ENCODE data around the gene ARHGAP28.

DNA sequence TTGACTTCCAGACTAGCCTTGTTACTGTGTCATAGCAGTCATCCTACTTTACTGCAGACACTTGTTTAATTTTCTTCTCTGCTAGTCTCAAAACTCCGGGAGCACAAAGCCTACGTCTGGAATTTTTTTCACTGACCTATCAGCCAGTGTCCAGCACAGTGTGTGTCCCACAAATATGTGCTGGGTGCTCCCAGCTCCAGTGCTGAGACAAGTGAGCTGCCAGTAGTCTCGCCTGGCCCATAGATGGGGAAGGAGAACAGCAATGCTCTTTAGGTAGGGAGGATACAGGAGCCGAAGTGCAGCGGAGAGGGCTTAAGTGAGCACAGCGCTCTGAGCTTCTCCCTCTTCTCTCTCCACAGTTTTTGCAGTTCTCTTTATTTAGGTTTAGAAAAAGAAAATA lies 34.0 kb downstream of the ARHGAP28 start:
- no peak for TF ChIP-seq REST (IDR thresholded peaks at IDR 0.05; ENCODE audit: borderline replicate concordance)
- TF ChIP-seq TAF1 (IDR thresholded peaks at IDR 0.05; ENCODE audit: low read depth): no peak
- TF ChIP-seq CTCF (IDR thresholded peaks at IDR 0.05; ENCODE audit: poor library complexity, severe bottlenecking): no peak
- TF ChIP-seq RAD21 (conservative IDR thresholded peaks at IDR 0.05): no peak
- TF ChIP-seq EZH2 (IDR thresholded peaks at IDR 0.05; ENCODE audit: borderline replicate concordance, insufficient read depth, low read length, poor library complexity, severe bottlenecking): no peak
- no peak for TF ChIP-seq SMC3 (conservative IDR thresholded peaks at IDR 0.05; ENCODE audit: poor library complexity)
- no peak for TF ChIP-seq EP300 (conservative IDR thresholded peaks at IDR 0.05; ENCODE audit: poor library complexity, severe bottlenecking)
- TF ChIP-seq POLR2AphosphoS5 (IDR thresholded peaks at IDR 0.05): no peak

All from neural cell (in vitro differentiated cells).